SU-DHL-6 (cell line): ENCODE measurements around the gene MYOZ3.

Experiments
- H2AFZ ChIP-seq: fragments of 200-600 bp; sonication (generic); 2 replicates; pipeline ENCODE4 v1.6.1; 2014; ENCODE audit warnings: low read depth, mild to moderate bottlenecking, moderate library complexity, mixed read lengths, antibody characterized with exemption, low read length; ENCODE audit not compliant: severe bottlenecking
- H3F3A ChIP-seq: fragments of 200-600 bp; shearing (Covaris generic); 2 replicates; pipeline ENCODE4 v1.6.0; 2016; ENCODE audit warnings: antibody characterized with exemption, mild to moderate bottlenecking; ENCODE audit not compliant: insufficient read depth
- H3K27ac ChIP-seq: fragments of 200-600 bp; sonication (generic); 2 replicates; pipeline ENCODE4 v1.5.1; 2016; ENCODE audit warnings: low read depth, mild to moderate bottlenecking, low read length, moderate library complexity, mixed read lengths
- H3K27me3 ChIP-seq: fragments of 200-600 bp; sonication (generic), shearing (Covaris generic); 2 replicates; pipeline ENCODE4 v1.6.0; 2014; ENCODE audit warnings: mild to moderate bottlenecking, low read length
- H3K36me3 ChIP-seq: fragments of 200-600 bp; sonication (generic); 2 replicates; pipeline ENCODE4 v1.6.1; 2014; ENCODE audit warnings: mild to moderate bottlenecking, low read length, mixed read lengths
- H3K4me2 ChIP-seq: fragments of 300-600, 200-600 bp; shearing (Covaris generic), sonication (generic); 2 replicates; pipeline ENCODE4 v1.6.0; 2014; ENCODE audit warnings: low read length, low read depth, mild to moderate bottlenecking; ENCODE audit not compliant: poor library complexity, severe bottlenecking
- H3K4me3 ChIP-seq: fragments of 200-600 bp; sonication (generic); 2 replicates; pipeline ENCODE4 v1.5.1; 2014; ENCODE audit warnings: antibody characterized with exemption, low read length, mild to moderate bottlenecking, mixed read lengths; ENCODE audit not compliant: insufficient read depth, poor library complexity, severe bottlenecking
- H3K79me2 ChIP-seq: fragments of 200-600 bp; sonication (generic); 2 replicates; pipeline ENCODE4 v1.6.1; 2014; ENCODE audit warnings: mild to moderate bottlenecking, low read length, moderate library complexity; ENCODE audit not compliant: insufficient read depth
- H3K9ac ChIP-seq: fragments of 200-600 bp; sonication (generic); 2 replicates; pipeline ENCODE4 v1.7.0; 2014; ENCODE audit warnings: mild to moderate bottlenecking, low read length
- H3K9me2 ChIP-seq: fragments of 200-600 bp; sonication (generic); replicated peaks from 2 replicates; pipeline ENCODE4 v1.6.1; 2014; ENCODE audit warnings: low read length; ENCODE audit not compliant: insufficient read depth
- H3K9me3 ChIP-seq: fragments of 200-600 bp; sonication (generic); 2 replicates; pipeline ENCODE4 v1.6.1; 2014; ENCODE audit warnings: low read length, mixed read lengths; ENCODE audit not compliant: insufficient read depth
- H4K20me1 ChIP-seq: fragments of 200-600 bp; sonication (generic); 2 replicates; pipeline ENCODE4 v1.6.1; 2014; ENCODE audit warnings: low read depth, mild to moderate bottlenecking, antibody characterized with exemption, low read length, moderate library complexity, mixed read lengths
- CTCF ChIP-seq: fragments of 200-600 bp; sonication (generic); IDR thresholded peaks from one replicate; pipeline ENCODE4 v1.5.1; 2017; ENCODE audit warnings: antibody characterized with exemption, mild to moderate bottlenecking, low read length, moderate library complexity; ENCODE audit not compliant: insufficient read depth, poor library complexity, severe bottlenecking
- EZH2phosphoT487 ChIP-seq: fragments of 200-600 bp; sonication (generic), shearing (Covaris generic); conservative IDR thresholded peaks from 2 replicates; pipeline ENCODE4 v1.6.1; 2018; ENCODE audit warnings: mild to moderate bottlenecking, antibody characterized with exemption, low read length, moderate library complexity, mixed read lengths

MYOZ3 gene

GRCh38 chr5:150630016-150630415 lies 31.0 kb upstream of the MYOZ3 start:
- H3K9ac ChIP-seq, result no peak overlapping the region
- H3K4me2 ChIP-seq, result no peak overlapping the region
- no peaks in the 10 kb centered on the region for H3K36me3 ChIP-seq
- no peak overlapping the region for H3K4me3 ChIP-seq
- no peak overlapping the region for H2AFZ ChIP-seq
- H3K27me3 ChIP-seq, result no peaks in the 10 kb centered on the region
- H3K27ac ChIP-seq, result no peak overlapping the region
- no peaks in the 10 kb centered on the region for H3F3A ChIP-seq
- no peaks in the 10 kb centered on the region for H3K79me2 ChIP-seq
- TF ChIP-seq CTCF, result no peak
- no peak for TF ChIP-seq EZH2phosphoT487
- H4K20me1 ChIP-seq, result no peaks in the 10 kb centered on the region
- no peaks in the 10 kb centered on the region for H3K9me3 ChIP-seq
- no peaks in the 10 kb centered on the region for H3K9me2 ChIP-seq

GRCh38 chr5:150630461-150631325 lies 30.4 kb upstream of the MYOZ3 start:
- no peaks in the 10 kb centered on the region for H3F3A ChIP-seq
- H4K20me1 ChIP-seq, result no peaks in the 10 kb centered on the region
- H3K4me3 ChIP-seq, result no peak overlapping the region
- no peaks in the 10 kb centered on the region for H3K27me3 ChIP-seq
- H3K27ac ChIP-seq, result no peak overlapping the region
- no peaks in the 10 kb centered on the region for H3K9me2 ChIP-seq
- no peaks in the 10 kb centered on the region for H3K9me3 ChIP-seq
- no peak overlapping the region for H3K9ac ChIP-seq
- TF ChIP-seq EZH2phosphoT487 (no peak), CTCF (no peak)
- no peak overlapping the region for H3K4me2 ChIP-seq
- no peak overlapping the region for H2AFZ ChIP-seq
- no peaks in the 10 kb centered on the region for H3K79me2 ChIP-seq
- H3K36me3 ChIP-seq, result no peaks in the 10 kb centered on the region

- no peak overlapping the region for H3K27ac ChIP-seq
- H3K4me3 ChIP-seq, result no peak overlapping the region
- TF ChIP-seq EZH2phosphoT487 (no peak), CTCF (no peak)
- H3K9ac ChIP-seq, result no peak overlapping the region
- H3K36me3 ChIP-seq, result no peaks in the 10 kb centered on the region
- no peaks in the 10 kb centered on the region for H3K79me2 ChIP-seq
- no peaks in the 10 kb centered on the region for H3K27me3 ChIP-seq
- no peak overlapping the region for H3K4me2 ChIP-seq
- H4K20me1 ChIP-seq, result no peaks in the 10 kb centered on the region
- no peaks in the 10 kb centered on the region for H3F3A ChIP-seq
- no peaks in the 10 kb centered on the region for H3K9me3 ChIP-seq
- no peaks in the 10 kb centered on the region for H3K9me2 ChIP-seq
- no peak overlapping the region for H2AFZ ChIP-seq
Measured at GRCh38 chr5:150631326-150631701, 29.7 kb upstream of the MYOZ3 start.
